Skeletal muscle tissue (tissue), 4 donors: ENCODE measurements around the gene TMEM167A. TPM values are rescaled to one million over a fixed set of nuclear protein-coding genes. Genes with fewer than 3 reads are reported as not detected.

ENCODE experiments used
- H3K27ac ChIP-seq: one replicate; pipeline ENCODE4 v1.7.0; 2013; ENCODE audit warnings: mild to moderate bottlenecking, low read depth, low read length, inconsistent platforms
- H3K27me3 ChIP-seq, 3 donors: one replicate each; pipeline ENCODE4 v1.7.0; 2013; ENCODE audit warnings: low read length in 3 of 3; ENCODE audit not compliant: control insufficient read depth in 3 of 3, insufficient read depth in 3 of 3
- H3K36me3 ChIP-seq, 3 donors: one replicate each; pipeline ENCODE4 v1.7.0; 2013; ENCODE audit warnings: low read length in 3 of 3; ENCODE audit not compliant: control insufficient read depth in 3 of 3, insufficient read depth in 3 of 3
- H3K4me1 ChIP-seq, 3 donors: one replicate each; pipeline ENCODE4 v1.7.0; 2013; ENCODE audit warnings: low read length in 3 of 3, mild to moderate bottlenecking in 3 of 3; ENCODE audit not compliant: control insufficient read depth in 3 of 3, insufficient read depth in 3 of 3
- H3K4me3 ChIP-seq, 3 donors: one replicate each; pipeline ENCODE4 v1.7.0; 2013; ENCODE audit warnings: low read length in 3 of 3
- H3K9ac ChIP-seq, 3 donors: one replicate each; pipeline ENCODE4 v1.7.0; 2013; ENCODE audit warnings: low read length in 3 of 3, mild to moderate bottlenecking in 3 of 3, moderate library complexity in 2 of 3, low read depth in 1 of 3
- H3K9me3 ChIP-seq, 3 donors: one replicate each; pipeline ENCODE4 v1.7.0; 2013; ENCODE audit warnings: low read length in 3 of 3; ENCODE audit not compliant: control insufficient read depth in 3 of 3
- total RNA-seq: library from RNA; depleted of rRNA; stranded (reverse); fragments of >200 nt; gene quantifications from one replicate; pipeline ENCODE4 v1.2.3, GENCODE V29; 2014
- donor health status: Osteomylitis.

Gene TMEM167A
- total RNA-seq, 1 donor from 2014 or later, result 44.9 TPM

- Histone ChIP-seq H3K9ac (no peak overlapping the region), H3K36me3 (no peaks in the 10 kb centered on the region), H3K27ac (no peak overlapping the region), H3K4me3 (no peak overlapping the region), H3K4me1 (peaks cover 4 to 12% (median 7%) of the 10 kb centered on the region in 3 donors), H3K9me3 (no peaks in the 10 kb centered on the region), H3K27me3 (no peaks in the 10 kb centered on the region)
Measured at GRCh38 chr5:83038924-83039323, 38.3 kb downstream of the TMEM167A start.

- no peaks in the 10 kb centered on the region for H3K27me3 ChIP-seq
- H3K4me1 ChIP-seq, result peaks cover 4 to 12% (median 7%) of the 10 kb centered on the region in 3 donors
- no peak overlapping the region for H3K27ac ChIP-seq
- H3K36me3 ChIP-seq, result no peaks in the 10 kb centered on the region
- no peak overlapping the region for H3K9ac ChIP-seq
- H3K4me3 ChIP-seq, result no peak overlapping the region
- no peaks in the 10 kb centered on the region for H3K9me3 ChIP-seq
Measured at GRCh38 chr5:83036991-83037575, 40.1 kb downstream of the TMEM167A start.

GRCh38 chr5:83035373-83036100 lies 41.7 kb downstream of the TMEM167A start:
- Histone ChIP-seq H3K4me3 (no peak overlapping the region), H3K36me3 (no peaks in the 10 kb centered on the region), H3K27ac (no peak overlapping the region), H3K27me3 (no peaks in the 10 kb centered on the region), H3K4me1 (peaks cover 4 to 12% (median 7%) of the 10 kb centered on the region in 3 donors), H3K9ac (peak overlapping the region in 1 of 3 donors; percentile 1), H3K9me3 (no peaks in the 10 kb centered on the region)

DNA sequence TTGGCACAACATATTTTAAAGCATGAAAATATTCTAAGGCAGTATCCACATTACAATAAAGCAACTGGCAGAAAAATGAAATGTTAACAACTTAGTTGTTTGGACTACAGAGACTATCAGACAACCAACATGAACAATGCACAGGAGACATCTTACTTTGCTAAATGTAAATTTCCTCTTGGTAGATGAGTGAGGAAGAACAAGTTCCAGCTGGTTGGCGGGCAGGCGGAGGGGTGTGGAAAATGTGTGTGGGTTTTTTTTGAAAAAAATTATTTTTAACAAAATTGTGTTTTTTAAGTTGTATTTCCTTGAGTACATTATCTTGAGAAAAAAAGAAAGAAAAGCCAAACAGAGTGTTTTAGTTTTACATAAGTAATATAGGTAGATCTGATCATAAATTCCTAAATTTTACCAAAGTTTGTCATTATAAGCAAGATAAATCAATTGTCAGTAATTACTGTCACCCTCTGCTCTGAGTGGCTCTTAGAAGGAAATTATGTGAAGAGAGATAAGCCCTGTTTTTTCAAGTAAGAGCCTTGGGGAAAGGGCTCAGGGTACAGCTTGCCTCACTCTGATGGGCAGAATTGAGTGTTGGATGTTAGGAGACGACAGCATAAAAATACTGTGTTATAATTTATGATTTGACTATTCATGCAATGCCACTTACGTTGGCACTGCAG lies 42.5 kb downstream of the TMEM167A start:
- Histone ChIP-seq H3K9ac (no peak overlapping the region), H3K36me3 (no peaks in the 10 kb centered on the region), H3K9me3 (no peaks in the 10 kb centered on the region), H3K4me3 (no peak overlapping the region), H3K27ac (no peak overlapping the region), H3K4me1 (peaks cover 4 to 12% (median 7%) of the 10 kb centered on the region in 3 donors), H3K27me3 (no peaks in the 10 kb centered on the region)

- Histone ChIP-seq H3K36me3 (no peaks in the 10 kb centered on the region), H3K4me1 (peaks cover 4 to 12% (median 7%) of the 10 kb centered on the region in 3 donors), H3K4me3 (no peak overlapping the region), H3K9ac (no peak overlapping the region), H3K27me3 (no peaks in the 10 kb centered on the region), H3K9me3 (no peaks in the 10 kb centered on the region), H3K27ac (no peak overlapping the region)
Measured at GRCh38 chr5:83034036-83034435, 43.2 kb downstream of the TMEM167A start.

- peaks cover 4 to 12% (median 7%) of the 10 kb centered on the region in 3 donors for H3K4me1 ChIP-seq
- no peak overlapping the region for H3K4me3 ChIP-seq
- no peaks in the 10 kb centered on the region for H3K9me3 ChIP-seq
- no peak overlapping the region for H3K27ac ChIP-seq
- H3K36me3 ChIP-seq, result no peaks in the 10 kb centered on the region
- no peaks in the 10 kb centered on the region for H3K27me3 ChIP-seq
- H3K9ac ChIP-seq, result no peak overlapping the region
Measured at GRCh38 chr5:83031381-83031780, 45.8 kb downstream of the TMEM167A start.

- no peaks in the 10 kb centered on the region for H3K27me3 ChIP-seq
- H3K4me3 ChIP-seq, result no peak overlapping the region
- H3K4me1 ChIP-seq, result peaks cover 0 to 1% (median under 1%) of the 10 kb centered on the region in 3 donors
- no peak overlapping the region for H3K27ac ChIP-seq
- H3K9me3 ChIP-seq, result no peaks in the 10 kb centered on the region
- H3K9ac ChIP-seq, result no peak overlapping the region
- no peaks in the 10 kb centered on the region for H3K36me3 ChIP-seq
Measured at GRCh38 chr5:83029912-83030311, 47.3 kb downstream of the TMEM167A start.

- H3K4me1 ChIP-seq, result no peaks in the 10 kb centered on the region
- H3K4me3 ChIP-seq, result no peak overlapping the region
- no peaks in the 10 kb centered on the region for H3K36me3 ChIP-seq
- no peak overlapping the region for H3K27ac ChIP-seq
- H3K9ac ChIP-seq, result no peak overlapping the region
- H3K27me3 ChIP-seq, result no peaks in the 10 kb centered on the region
- no peaks in the 10 kb centered on the region for H3K9me3 ChIP-seq
Measured at GRCh38 chr5:83026930-83027687, 50.1 kb downstream of the TMEM167A start.

DNA sequence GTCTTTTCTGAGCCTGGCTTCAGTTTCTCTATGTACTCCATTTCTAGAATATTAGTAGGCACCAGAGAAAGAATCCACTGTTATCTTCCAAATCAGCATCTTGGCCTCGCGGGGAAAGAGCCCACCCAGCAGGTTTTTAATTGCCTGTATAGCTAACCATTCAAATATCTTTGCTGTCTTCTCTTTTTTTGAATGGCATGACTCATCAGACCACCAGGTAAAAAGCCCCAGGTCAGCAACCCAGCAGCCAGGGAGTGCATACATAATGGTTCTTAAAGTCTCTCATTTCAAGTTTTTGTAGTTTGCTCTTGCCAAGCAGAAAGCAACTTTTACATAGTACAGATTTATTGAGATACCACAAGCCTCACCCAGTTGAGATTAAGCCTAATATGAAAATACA lies 50.7 kb downstream of the TMEM167A start:
- no peak overlapping the region for H3K27ac ChIP-seq
- H3K36me3 ChIP-seq, result no peaks in the 10 kb centered on the region
- no peaks in the 10 kb centered on the region for H3K9me3 ChIP-seq
- H3K27me3 ChIP-seq, result no peaks in the 10 kb centered on the region
- H3K4me1 ChIP-seq, result no peaks in the 10 kb centered on the region
- no peak overlapping the region for H3K4me3 ChIP-seq
- H3K9ac ChIP-seq, result no peak overlapping the region
